Osteocyte (in vitro differentiated cells): ENCODE results near the gene CASP4. TPM values are rescaled to one million over a fixed set of nuclear protein-coding genes. Genes with fewer than 3 reads are reported as not detected.

ENCODE experiments used
- DNase-seq: peaks from one replicate; pipeline ENCODE4 v3.0.0; 2021; ENCODE audit warnings: mixed read lengths; ENCODE audit not compliant: unreplicated experiment; ENCODE audit errors: extremely low spot score
- H3K27ac Mint-ChIP-seq: one replicate; pipeline ENCODE4 v1.8.0; 2021; ENCODE audit warnings: mild to moderate bottlenecking, mixed read lengths; ENCODE audit not compliant: unreplicated experiment
- H3K27me3 Mint-ChIP-seq: one replicate; pipeline ENCODE4 v1.8.0; 2021; ENCODE audit warnings: mixed read lengths; ENCODE audit not compliant: unreplicated experiment
- H3K36me3 Mint-ChIP-seq: one replicate; pipeline ENCODE4 v1.8.0; 2021; ENCODE audit warnings: mixed read lengths; ENCODE audit not compliant: unreplicated experiment
- H3K4me1 Mint-ChIP-seq: one replicate; pipeline ENCODE4 v1.8.0; 2021; ENCODE audit warnings: mixed read lengths; ENCODE audit not compliant: unreplicated experiment
- H3K4me3 Mint-ChIP-seq: one replicate; pipeline ENCODE4 v1.8.0; 2021; ENCODE audit warnings: mild to moderate bottlenecking, moderate library complexity, mixed read lengths; ENCODE audit not compliant: unreplicated experiment
- H3K9me3 Mint-ChIP-seq: one replicate; pipeline ENCODE4 v1.8.0; 2021; ENCODE audit warnings: mixed read lengths; ENCODE audit not compliant: unreplicated experiment
- total RNA-seq: library from RNA; stranded (reverse); gene quantifications from 2 replicates; pipeline ENCODE4 v1.2.1, GENCODE V29; 2021
- TF ChIP-seq, protein P1 (sequence below): fragments of 200-600 bp; sonication (generic); IDR thresholded peaks from 2 replicates; pipeline ENCODE4 v1.5.0; 2021; ENCODE audit warnings: antibody characterized with exemption, mild to moderate bottlenecking, moderate library complexity

CASP4 gene
- total RNA-seq, 1 donor from 2014 or later: 25.1 TPM

DNA sequence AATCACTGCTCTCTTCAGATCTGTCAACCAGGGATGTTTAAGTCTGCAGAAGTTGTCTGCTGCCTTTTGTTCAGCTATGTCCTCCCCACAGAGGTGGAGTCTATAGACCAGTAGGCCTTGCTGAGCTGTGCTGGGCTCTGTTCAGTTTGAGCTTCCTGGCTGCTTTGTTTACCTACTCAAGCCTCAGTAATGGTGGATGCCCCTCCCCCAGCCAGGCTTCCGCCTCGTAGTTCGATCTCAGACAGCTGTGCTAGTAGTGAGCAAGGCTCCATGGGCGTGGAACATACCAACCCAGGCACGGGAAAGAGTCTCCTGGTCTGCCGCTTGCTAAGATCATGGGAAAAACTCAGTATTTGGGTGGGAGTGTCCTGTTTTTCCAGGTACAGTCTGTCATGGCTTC, 42.5 kb downstream of the CASP4 start:
- H3K27me3 Mint-ChIP-seq: peaks cover 8% of the 10 kb centered on the region
- TF ChIP-seq, protein P1, sequence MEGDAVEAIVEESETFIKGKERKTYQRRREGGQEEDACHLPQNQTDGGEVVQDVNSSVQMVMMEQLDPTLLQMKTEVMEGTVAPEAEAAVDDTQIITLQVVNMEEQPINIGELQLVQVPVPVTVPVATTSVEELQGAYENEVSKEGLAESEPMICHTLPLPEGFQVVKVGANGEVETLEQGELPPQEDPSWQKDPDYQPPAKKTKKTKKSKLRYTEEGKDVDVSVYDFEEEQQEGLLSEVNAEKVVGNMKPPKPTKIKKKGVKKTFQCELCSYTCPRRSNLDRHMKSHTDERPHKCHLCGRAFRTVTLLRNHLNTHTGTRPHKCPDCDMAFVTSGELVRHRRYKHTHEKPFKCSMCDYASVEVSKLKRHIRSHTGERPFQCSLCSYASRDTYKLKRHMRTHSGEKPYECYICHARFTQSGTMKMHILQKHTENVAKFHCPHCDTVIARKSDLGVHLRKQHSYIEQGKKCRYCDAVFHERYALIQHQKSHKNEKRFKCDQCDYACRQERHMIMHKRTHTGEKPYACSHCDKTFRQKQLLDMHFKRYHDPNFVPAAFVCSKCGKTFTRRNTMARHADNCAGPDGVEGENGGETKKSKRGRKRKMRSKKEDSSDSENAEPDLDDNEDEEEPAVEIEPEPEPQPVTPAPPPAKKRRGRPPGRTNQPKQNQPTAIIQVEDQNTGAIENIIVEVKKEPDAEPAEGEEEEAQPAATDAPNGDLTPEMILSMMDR: no peak
- H3K9me3 Mint-ChIP-seq: peaks cover 29% of the 10 kb centered on the region
- no peak overlapping the region for H3K27ac Mint-ChIP-seq
- no peak overlapping the region for H3K4me3 Mint-ChIP-seq
- no peaks in the 10 kb centered on the region for H3K4me1 Mint-ChIP-seq
- no peak for DNase-seq
- H3K36me3 Mint-ChIP-seq: peaks cover 4% of the 10 kb centered on the region

DNA sequence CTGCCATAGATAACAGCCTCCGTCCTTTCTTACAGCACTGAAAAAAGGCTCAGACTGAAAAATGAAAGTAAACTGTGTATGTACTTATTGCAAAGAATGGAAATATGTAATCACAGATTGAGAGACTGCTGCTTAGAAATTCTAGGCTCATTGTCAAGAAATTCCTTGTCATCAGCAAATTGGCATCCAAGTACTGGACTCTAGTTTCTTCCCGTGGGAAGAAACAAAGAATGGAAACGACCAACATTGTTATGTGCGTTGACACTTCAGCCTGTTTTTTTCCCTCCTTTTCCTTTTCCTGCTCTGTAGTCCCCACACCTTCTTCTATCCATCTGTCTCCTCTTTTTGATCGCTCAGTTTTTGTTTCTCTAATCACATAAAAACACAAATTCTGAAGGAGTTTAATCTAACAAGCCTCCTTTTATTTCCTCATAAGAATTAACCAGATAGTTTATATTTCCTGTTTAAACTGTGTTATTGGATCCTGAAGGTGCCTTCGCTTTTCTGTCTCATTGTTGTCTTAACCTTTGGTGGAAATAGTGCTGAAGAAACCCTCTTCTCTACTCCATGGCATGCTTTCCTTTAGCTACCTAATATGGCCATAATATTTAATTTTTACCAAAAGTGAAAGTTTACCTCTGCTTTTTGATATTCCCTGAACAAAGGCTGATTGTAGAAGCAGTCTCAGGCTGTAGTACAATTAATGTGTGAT, 50.1 kb downstream of the CASP4 start:
- Mint-ChIP-seq H3K36me3 (no peaks in the 10 kb centered on the region), H3K4me1 (peaks cover 17% of the 10 kb centered on the region), H3K9me3 (peaks cover 4% of the 10 kb centered on the region), H3K4me3 (peak overlapping the region; percentile 58), H3K27me3 (no peaks in the 10 kb centered on the region), H3K27ac (peak overlapping the region; percentile 69)
- no peak for DNase-seq
- TF ChIP-seq, protein P1: no peak

DNA sequence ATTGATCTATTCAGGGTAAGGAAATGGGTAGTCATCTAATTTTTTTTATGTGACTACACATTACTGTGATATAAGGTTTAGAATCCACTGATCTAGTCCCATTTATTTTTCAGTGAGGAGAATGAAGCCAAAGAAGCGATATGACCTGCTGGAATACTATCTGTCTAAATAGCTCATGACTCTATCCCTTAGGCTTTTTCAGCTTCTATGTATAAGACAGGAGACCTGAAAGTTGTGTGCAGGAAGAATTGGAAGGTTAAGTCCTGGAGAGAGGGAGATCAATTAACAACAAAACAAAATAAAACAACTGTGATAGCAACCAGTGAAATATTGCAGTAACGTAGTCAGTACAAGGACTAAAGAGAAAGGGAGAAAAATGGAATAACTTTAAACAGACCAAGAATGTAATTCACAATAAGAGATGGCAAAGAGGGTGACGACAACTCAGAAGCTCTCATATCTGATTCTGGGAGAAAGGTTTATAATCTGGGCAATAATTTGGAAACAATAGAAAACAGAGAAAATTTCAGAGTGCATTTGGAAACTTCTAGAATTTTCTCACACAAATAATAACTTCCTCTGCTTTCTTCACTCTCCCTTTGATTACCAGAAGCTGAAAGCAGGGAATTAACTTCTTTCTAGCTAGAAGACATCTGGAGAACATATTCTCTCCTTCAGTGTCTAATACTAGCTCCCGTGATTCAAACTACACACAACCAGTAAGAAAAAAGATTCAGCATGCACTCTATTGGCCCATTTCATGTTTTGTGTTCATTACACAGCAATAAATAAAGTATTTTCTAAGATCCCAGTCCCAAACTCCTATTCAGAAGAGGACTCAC, 50.9 kb downstream of the CASP4 start:
- Mint-ChIP-seq H3K27me3 (no peaks in the 10 kb centered on the region), H3K9me3 (no peaks in the 10 kb centered on the region), H3K27ac (peak overlapping the region; percentile 65), H3K36me3 (no peaks in the 10 kb centered on the region), H3K4me3 (peak overlapping the region; percentile 58), H3K4me1 (peaks cover 17% of the 10 kb centered on the region)
- TF ChIP-seq, protein P1: no peak
- DNase-seq: no peak

DNA sequence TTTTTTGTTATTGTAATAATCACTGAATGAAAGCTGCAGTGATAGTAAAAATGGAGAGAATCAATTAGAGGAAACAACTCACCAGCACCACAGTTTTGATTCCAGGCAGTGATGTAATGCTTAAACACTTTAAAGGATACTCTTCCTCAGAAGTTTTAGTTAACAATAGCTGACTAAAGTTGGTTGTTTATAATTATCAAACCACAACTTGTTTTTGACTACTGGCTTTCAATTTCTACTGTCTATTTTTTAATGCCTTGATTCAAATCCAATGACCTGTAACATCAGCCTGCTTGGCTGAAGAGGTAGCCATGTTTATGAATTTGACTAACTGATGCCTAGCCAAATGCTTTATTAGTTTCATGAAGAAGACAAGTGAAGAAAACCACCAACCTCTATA, 51.9 kb downstream of the CASP4 start:
- DNase-seq: no peak
- H3K9me3 Mint-ChIP-seq: no peaks in the 10 kb centered on the region
- H3K27me3 Mint-ChIP-seq: no peaks in the 10 kb centered on the region
- H3K36me3 Mint-ChIP-seq: no peaks in the 10 kb centered on the region
- TF ChIP-seq, protein P1: no peak
- H3K27ac Mint-ChIP-seq: no peak overlapping the region
- no peak overlapping the region for H3K4me3 Mint-ChIP-seq
- H3K4me1 Mint-ChIP-seq: peaks cover 17% of the 10 kb centered on the region

DNA sequence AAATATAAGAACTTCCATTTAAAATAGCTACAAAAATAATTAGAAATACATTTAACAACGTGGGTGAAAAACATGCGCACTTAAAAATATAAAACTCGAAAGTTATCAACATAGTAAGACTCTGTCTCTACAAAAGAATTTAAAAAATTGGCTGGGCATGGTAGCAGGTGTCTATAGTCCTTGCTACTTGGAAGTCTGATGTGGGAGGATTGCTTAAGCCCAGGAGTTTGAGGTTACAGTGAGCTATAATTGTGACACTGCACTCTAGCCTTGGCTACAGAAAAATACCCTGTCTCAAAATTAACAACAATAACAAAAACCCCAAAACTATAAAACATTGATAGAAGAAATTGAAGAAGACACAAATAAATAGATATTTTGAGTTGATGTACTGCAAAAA, 56.3 kb downstream of the CASP4 start:
- Mint-ChIP-seq H3K4me1 (peaks cover 3% of the 10 kb centered on the region), H3K27ac (no peak overlapping the region), H3K9me3 (peaks cover 6% of the 10 kb centered on the region), H3K4me3 (no peak overlapping the region), H3K36me3 (peaks cover 2% of the 10 kb centered on the region), H3K27me3 (no peaks in the 10 kb centered on the region)
- DNase-seq: no peak
- TF ChIP-seq, protein P1: no peak
